NCI-H2171 (cell line): ENCODE measurements around the gene EHMT2.
"Not testable (repeated sequence)": the region's sequence is repeated elsewhere in the genome, so short reads cannot be mapped to it uniquely, and the experiment has no call there.

Source experiments
- DNase-seq: peaks from one replicate; lab custom pipeline; 2025; lab: John Stamatoyannopoulos, UW

The EHMT2 gene

GRCh38 chr6:31838114-31838553 is 59.4 kb downstream of the EHMT2 start:
- DNase-seq = not testable (repeated sequence)

- DNase-seq = no peak
These were observed 60.0 kb downstream of the EHMT2 start for GRCh38 chr6:31837369-31838113.

GRCh38 chr6:31836474-31837368 is 60.8 kb downstream of the EHMT2 start:
- DNase-seq = no peak

GRCh38 chr6:31836047-31836473 is 61.4 kb downstream of the EHMT2 start:
- no peak for DNase-seq

GRCh38 chr6:31834367-31835250 is 62.9 kb downstream of the EHMT2 start:
- peak; percentile 85 for DNase-seq

GRCh38 chr6:31831350-31832215 is 65.9 kb downstream of the EHMT2 start:
- no peak for DNase-seq

GRCh38 chr6:31830886-31831335 is 66.6 kb downstream of the EHMT2 start:
- no peak for DNase-seq
